Measurements from ENCODE around the gene MFAP2. TPM values are rescaled to one million over a fixed set of nuclear protein-coding genes. Genes with fewer than 3 reads are reported as not detected.

Gene MFAP2
- total RNA-seq, 2 donors from 2014 or later, result 120 to 170 TPM

DNA sequence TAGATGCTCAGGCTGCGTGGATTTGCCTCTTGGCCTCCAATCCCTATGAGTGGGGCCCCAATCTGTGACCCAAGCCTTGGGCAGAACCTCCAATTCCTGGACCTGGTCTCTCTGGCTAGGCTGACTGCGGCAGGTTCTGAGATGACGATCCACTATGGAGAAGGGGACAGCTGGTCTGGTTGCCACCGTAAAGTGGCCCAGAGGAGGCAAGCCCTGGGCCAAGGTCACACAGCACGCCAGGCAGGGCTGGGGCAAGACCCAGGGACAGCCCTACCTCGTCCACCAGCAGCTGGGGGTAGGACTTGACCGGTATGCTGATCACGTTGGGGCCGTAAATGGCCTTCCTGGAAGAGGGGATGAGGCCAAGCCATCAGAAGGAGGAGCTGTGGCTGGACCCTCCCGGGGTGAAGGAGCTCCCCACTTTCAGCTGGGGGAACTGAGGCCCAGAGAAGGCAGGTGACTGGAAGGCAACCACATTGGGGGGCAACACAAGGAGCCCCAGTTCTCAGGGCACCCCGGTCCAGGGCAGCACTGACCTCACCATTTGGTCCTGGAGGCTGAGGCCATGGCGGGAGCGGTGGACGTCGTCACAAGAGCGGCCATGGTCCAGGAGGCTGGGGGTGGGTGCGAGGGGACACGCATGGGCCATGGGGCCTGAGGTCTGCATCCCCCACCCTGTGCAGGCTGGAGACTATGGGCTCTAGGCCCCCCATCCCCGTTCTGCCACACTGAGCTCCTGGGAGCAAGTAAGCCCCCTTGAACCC lies 21.5 kb upstream of the MFAP2 start:
- H3K36me3 Mint-ChIP-seq (ENCODE audit: low read depth), result peaks cover 37% of the 10 kb centered on the region
- H3K27ac Mint-ChIP-seq, result no peak overlapping the region
- no peaks in the 10 kb centered on the region for H3K9me3 Mint-ChIP-seq

DNA sequence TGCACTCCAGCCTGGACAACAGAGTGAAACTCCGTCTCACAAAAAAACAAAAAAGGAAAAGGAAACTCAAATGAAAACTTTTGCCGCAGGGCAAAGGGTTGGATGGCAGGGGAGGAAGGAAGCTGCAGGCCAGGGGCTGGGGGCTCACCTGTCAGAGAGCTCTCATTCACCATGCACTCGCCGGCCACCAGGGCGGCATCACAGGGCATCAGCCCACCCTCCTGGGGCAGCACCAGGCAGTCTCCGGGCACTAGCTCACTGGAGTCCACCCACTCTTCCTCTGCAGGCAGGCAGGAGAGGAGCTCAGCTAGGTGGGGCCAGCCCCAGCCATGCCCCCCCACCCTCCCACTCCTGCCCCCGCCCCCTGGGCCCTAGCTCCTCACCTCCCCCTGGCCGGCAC lies 19.4 kb upstream of the MFAP2 start:
- Histone ChIP-seq H3K9ac (ENCODE audit: extremely low read depth, low read length, poor library complexity, severe bottlenecking) (no peak overlapping the region), H3K4me1 (ENCODE audit: control insufficient read depth, insufficient read depth, low read length) (no peaks in the 10 kb centered on the region), H3K27ac (ENCODE audit: low read depth, low read length) (no peak overlapping the region), H3K36me3 (ENCODE audit: control insufficient read depth, insufficient read depth, low read length) (peaks cover 43% of the 10 kb centered on the region), H3K9me3 (ENCODE audit: control insufficient read depth, low read length) (no peaks in the 10 kb centered on the region), H3K4me3 (ENCODE audit: low read length) (no peak overlapping the region), H3K27me3 (ENCODE audit: control insufficient read depth, insufficient read depth, low read length, poor library complexity, severe bottlenecking) (no peaks in the 10 kb centered on the region)
- DNase-seq, result no peak
- Mint-ChIP-seq H3K36me3 (ENCODE audit: low read depth) (peaks cover 43% of the 10 kb centered on the region), H3K27me3 (ENCODE audit: insufficient read depth) (no peaks in the 10 kb centered on the region), H3K4me1 (no peaks in the 10 kb centered on the region), H3K4me3 (no peak overlapping the region), H3K27ac (no peak overlapping the region), H3K9me3 (no peaks in the 10 kb centered on the region)
- TF ChIP-seq CTCF (conservative IDR thresholded peaks at IDR 0.05), result peak; percentile 48
- WGBS, 2 experiments (ENCODE audit: insufficient coverage in 1 of 2, insufficient read length in 1 of 2), result 91 to 100% methylated on average over 4 to 8 of the region's 8 CpGs

More for the DNA sequence above, 21.5 kb upstream of the MFAP2 start:
- Histone ChIP-seq H3K27me3 (ENCODE audit: control insufficient read depth, insufficient read depth, low read length, poor library complexity, severe bottlenecking) (no peaks in the 10 kb centered on the region), H3K4me1 (ENCODE audit: control insufficient read depth, insufficient read depth, low read length) (no peaks in the 10 kb centered on the region), H3K9ac (ENCODE audit: extremely low read depth, low read length, poor library complexity, severe bottlenecking) (no peak overlapping the region), H3K27ac (ENCODE audit: low read depth, low read length) (no peak overlapping the region), H3K9me3 (ENCODE audit: control insufficient read depth, low read length) (no peaks in the 10 kb centered on the region), H3K4me3 (ENCODE audit: low read length) (no peak overlapping the region), H3K36me3 (ENCODE audit: control insufficient read depth, insufficient read depth, low read length) (peaks cover 47% of the 10 kb centered on the region)
- WGBS, 2 experiments (ENCODE audit: insufficient coverage in 1 of 2, insufficient read length in 1 of 2), result 96% methylated on average over 11 to 19 of the region's 19 CpGs
- Mint-ChIP-seq H3K4me1 (no peaks in the 10 kb centered on the region), H3K4me3 (no peak overlapping the region), H3K27me3 (ENCODE audit: insufficient read depth) (no peaks in the 10 kb centered on the region)
- no peak for DNase-seq
- no peak for TF ChIP-seq CTCF (conservative IDR thresholded peaks at IDR 0.05)

DNA sequence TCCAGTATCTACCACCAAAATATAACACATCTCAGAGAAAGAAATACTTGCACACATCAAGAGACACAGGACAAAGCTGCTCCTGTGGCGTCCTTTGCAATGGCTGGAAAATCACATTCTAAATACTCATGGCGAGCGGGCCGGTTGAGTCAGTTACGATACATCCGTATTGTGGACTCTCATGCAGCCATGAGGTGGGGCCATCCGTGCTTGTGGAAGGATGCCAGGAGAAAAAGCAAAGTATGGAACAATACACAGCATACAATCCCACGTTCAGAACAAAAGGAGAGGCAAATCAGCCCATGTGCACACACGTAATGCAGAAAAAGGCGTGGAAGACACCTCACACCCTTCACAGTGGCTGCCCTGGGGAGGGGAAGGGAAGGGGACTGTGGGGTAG lies 18.2 kb upstream of the MFAP2 start:
- WGBS, 2 experiments (ENCODE audit: insufficient coverage in 1 of 2, insufficient read length in 1 of 2), result 96 to 100% methylated on average over 8 to 10 of the region's 10 CpGs
- H3K27ac Mint-ChIP-seq, result no peak overlapping the region
- no peaks in the 10 kb centered on the region for H3K9me3 Mint-ChIP-seq
- no peaks in the 10 kb centered on the region for H3K27me3 Mint-ChIP-seq (ENCODE audit: insufficient read depth)
- H3K9ac ChIP-seq (ENCODE audit: extremely low read depth, low read length, poor library complexity, severe bottlenecking), result no peak overlapping the region
- no peak overlapping the region for H3K27ac ChIP-seq (ENCODE audit: low read depth, low read length)
- H3K4me1 Mint-ChIP-seq, result no peaks in the 10 kb centered on the region
- H3K27me3 ChIP-seq (ENCODE audit: control insufficient read depth, insufficient read depth, low read length, poor library complexity, severe bottlenecking), result no peaks in the 10 kb centered on the region
- H3K4me3 Mint-ChIP-seq, result no peak overlapping the region
- TF ChIP-seq CTCF (conservative IDR thresholded peaks at IDR 0.05), result no peak
- no peaks in the 10 kb centered on the region for H3K4me1 ChIP-seq (ENCODE audit: control insufficient read depth, insufficient read depth, low read length)
- no peak overlapping the region for H3K4me3 ChIP-seq (ENCODE audit: low read length)
- no peaks in the 10 kb centered on the region for H3K9me3 ChIP-seq (ENCODE audit: control insufficient read depth, low read length)
- H3K36me3 ChIP-seq (ENCODE audit: control insufficient read depth, insufficient read depth, low read length), result peaks cover 33% of the 10 kb centered on the region
- DNase-seq, result no peak
- H3K36me3 Mint-ChIP-seq (ENCODE audit: low read depth), result peaks cover 35% of the 10 kb centered on the region

Data from endodermal cell (in vitro differentiated cells).